H1 (cell line): ENCODE results near the gene TSC22D3. TPM values are rescaled to one million over a fixed set of nuclear protein-coding genes. Genes with fewer than 3 reads are reported as not detected.

Experiments used
- CTCF ChIA-PET: fragments of 300-600 bp; sonication (Branson Sonifier 250); formaldehyde crosslinking; loops from one replicate; lab custom pipeline; 2021; ENCODE audit not compliant: partially characterized antibody; lab: Charles Lee
- POLR2A ChIA-PET: fragments of 300-600 bp; sonication (Branson Sonifier 250); formaldehyde crosslinking; loops from one replicate; lab custom pipeline; 2021; ENCODE audit warnings: inconsistent platforms; ENCODE audit not compliant: partially characterized antibody; lab: Charles Lee
- DNase-seq, 2 experiments: peaks; one replicate each; pipeline versions ENCODE4 v3.0.0 to v3.0.0-alpha.2; 2010 to 2022; ENCODE audit warnings: low spot score in 2 of 2, low read depth in 1 of 2, mixed read lengths in 1 of 2
- FAIRE-seq: peaks from 2 replicates; lab custom pipeline; 2011; peaks lifted over from hg19 to GRCh38; lab: Jason Lieb, UNC
- H2AFZ ChIP-seq: 2 replicates; pipeline ENCODE4 v1.8.1; 2012; ENCODE audit warnings: low read length, inconsistent platforms
- H2AK5ac ChIP-seq: 2 replicates; pipeline ENCODE4 v1.6.1; 2013; ENCODE audit warnings: low read depth, low read length
- H2BK120ac ChIP-seq: replicated peaks from 2 replicates; pipeline ENCODE3; 2013; ENCODE audit warnings: low read depth, low read length, inconsistent platforms
- H2BK12ac ChIP-seq: 2 replicates; pipeline ENCODE4 v1.6.1; 2013; ENCODE audit warnings: low read depth, low read length
- H2BK15ac ChIP-seq: 2 replicates; pipeline ENCODE4 v1.6.1; 2013; ENCODE audit warnings: low read length
- H2BK20ac ChIP-seq: 2 replicates; pipeline ENCODE4 v1.6.1; 2013; ENCODE audit warnings: low read length
- H2BK5ac ChIP-seq: 2 replicates; pipeline ENCODE4 v1.6.1; 2013; ENCODE audit warnings: low read depth, low read length
- H3K14ac ChIP-seq: 2 replicates; pipeline ENCODE4 v1.6.1; 2013; ENCODE audit warnings: inconsistent platforms; ENCODE audit not compliant: insufficient read length
- H3K18ac ChIP-seq: 2 replicates; pipeline ENCODE4 v1.6.1; 2013; ENCODE audit warnings: low read length; ENCODE audit errors: extremely low read depth
- H3K23ac ChIP-seq: 2 replicates; pipeline ENCODE4 v1.6.1; 2013; ENCODE audit warnings: inconsistent platforms; ENCODE audit not compliant: insufficient read length
- H3K23me2 ChIP-seq: 2 replicates; pipeline ENCODE4 v1.6.1; 2013; ENCODE audit warnings: low read depth, low read length
- H3K27ac ChIP-seq: 2 replicates; pipeline ENCODE4 v1.6.1; 2011; ENCODE audit warnings: low read depth, low read length, inconsistent platforms
- H3K27me3 ChIP-seq, 4 experiments: replicated peaks in 1 of 4; 1 replicate in 1 of 4; 2 replicates in 3 of 4; pipeline versions ENCODE4 v1.6.1 to v1.8.1; 2011 to 2013; ENCODE audit warnings: low read length in 3 of 4, mild to moderate bottlenecking in 3 of 4, inconsistent platforms in 2 of 4, mixed read lengths in 2 of 4, moderate library complexity in 1 of 4; ENCODE audit not compliant: control insufficient read depth in 3 of 4, insufficient read depth in 3 of 4; ENCODE audit errors: extremely low read depth in 1 of 4
- H3K36me3 ChIP-seq, 4 experiments: 2 replicates each; pipeline versions ENCODE4 v1.6.1 to v1.8.1; 2011 to 2013; ENCODE audit warnings: mild to moderate bottlenecking in 4 of 4, low read length in 3 of 4, moderate library complexity in 2 of 4, control low read depth in 1 of 4, inconsistent platforms in 1 of 4; ENCODE audit not compliant: insufficient read depth in 4 of 4, control insufficient read depth in 2 of 4
- H3K4ac ChIP-seq: replicated peaks from 2 replicates; pipeline ENCODE3; 2013; ENCODE audit warnings: low read length, low read depth, mixed read lengths, inconsistent platforms; ENCODE audit not compliant: insufficient read length
- H3K4me1 ChIP-seq, 4 experiments: replicated peaks in 1 of 4; 1 replicate in 1 of 4; 2 replicates in 3 of 4; pipeline versions ENCODE4 v1.6.1 to v1.8.1; 2011 to 2013; ENCODE audit warnings: low read length in 3 of 4, inconsistent platforms in 2 of 4, mixed read lengths in 1 of 4; ENCODE audit not compliant: insufficient read depth in 4 of 4, control insufficient read depth in 3 of 4
- H3K4me2 ChIP-seq, 2 experiments: 2 replicates each; pipeline versions ENCODE4 v1.6.1 to v1.8.1; 2011 to 2013; ENCODE audit warnings: low read depth in 2 of 2, low read length in 2 of 2, control low read depth in 1 of 2, inconsistent platforms in 1 of 2, mild to moderate bottlenecking in 1 of 2; ENCODE audit not compliant: insufficient read depth in 1 of 2
- H3K4me3 ChIP-seq, 4 experiments: fragments of 200-600, 300-600 bp in 1 of 4; sonication (generic), shearing (Covaris generic), sonication (Bioruptor Twin) in 1 of 4; 2 replicates each; pipeline versions ENCODE4 v1.5.1 to v1.8.1; 2011 to 2016; ENCODE audit warnings: low read length in 4 of 4, low read depth in 3 of 4, control low read depth in 2 of 4, inconsistent platforms in 2 of 4, mild to moderate bottlenecking in 2 of 4, mixed read lengths in 1 of 4, moderate library complexity in 1 of 4; ENCODE audit not compliant: insufficient read depth in 2 of 4; ENCODE audit errors: extremely low read depth in 1 of 4
- H3K56ac ChIP-seq: replicated peaks from 2 replicates; pipeline ENCODE3; 2013; ENCODE audit warnings: low read depth, mild to moderate bottlenecking, mixed read lengths, low read length, inconsistent platforms; ENCODE audit not compliant: insufficient read length
- H3K79me1 ChIP-seq: 2 replicates; pipeline ENCODE4 v1.6.1; 2013; ENCODE audit warnings: low read depth, low read length, control low read depth
- H3K79me2 ChIP-seq, 2 experiments: 2 replicates each; pipeline versions ENCODE4 v1.6.1 to v1.8.1; 2012 to 2013; ENCODE audit warnings: low read length in 2 of 2, mild to moderate bottlenecking in 2 of 2, inconsistent platforms in 1 of 2; ENCODE audit not compliant: insufficient read depth in 2 of 2, control insufficient read depth in 1 of 2
- H3K9ac ChIP-seq, 4 experiments: replicated peaks in 1 of 4; 1 replicate in 1 of 4; 2 replicates in 3 of 4; pipeline versions ENCODE4 v1.6.1 to v1.8.1; 2011 to 2013; ENCODE audit warnings: low read depth in 3 of 4, low read length in 3 of 4, control low read depth in 2 of 4, mild to moderate bottlenecking in 2 of 4, moderate library complexity in 2 of 4, inconsistent platforms in 1 of 4; ENCODE audit errors: extremely low read depth in 1 of 4
- H3K9me3 ChIP-seq, 2 experiments: 2 replicates each; pipeline versions ENCODE4 v1.6.1 to v1.8.1; 2012 to 2013; ENCODE audit warnings: mild to moderate bottlenecking in 2 of 2, moderate library complexity in 2 of 2, control low read depth in 1 of 2, inconsistent platforms in 1 of 2, low read depth in 1 of 2, low read length in 1 of 2, mixed read lengths in 1 of 2; ENCODE audit not compliant: insufficient read depth in 2 of 2
- H4K20me1 ChIP-seq, 2 experiments: replicated peaks in 1 of 2; 2 replicates each; pipeline versions ENCODE3 to v1.8.1; 2011 to 2013; ENCODE audit warnings: inconsistent platforms in 2 of 2, low read length in 2 of 2, mild to moderate bottlenecking in 1 of 2; ENCODE audit not compliant: insufficient read depth in 2 of 2, control insufficient read depth in 1 of 2
- H4K5ac ChIP-seq: 2 replicates; pipeline ENCODE4 v1.6.1; 2013; ENCODE audit warnings: low read length, low read depth, mixed read lengths, inconsistent platforms; ENCODE audit not compliant: insufficient read length
- H4K8ac ChIP-seq: 2 replicates; pipeline ENCODE4 v1.8.0; 2013; ENCODE audit warnings: mild to moderate bottlenecking, moderate library complexity, low read length, inconsistent platforms; ENCODE audit not compliant: insufficient read depth; ENCODE audit errors: extremely low read depth
- H4K91ac ChIP-seq: replicated peaks from 2 replicates; pipeline ENCODE3; 2013; ENCODE audit warnings: low read length, mixed read lengths, inconsistent platforms; ENCODE audit not compliant: insufficient read length
- BCL11A ChIP-seq, 2 experiments: IDR thresholded peaks; one replicate each; pipeline ENCODE4 v1.6.1; 2011; ENCODE audit warnings: low read depth in 2 of 2, low read length in 2 of 2, mild to moderate bottlenecking in 2 of 2
- EZH2 ChIP-seq: fragments of 200-600 bp; sonication (generic); IDR thresholded peaks from 2 replicates; pipeline ENCODE4 v1.7.1; 2012; ENCODE audit warnings: low read depth, mild to moderate bottlenecking, moderate library complexity, low read length, inconsistent platforms; ENCODE audit not compliant: severe bottlenecking
- POLR2A ChIP-seq, 2 experiments: IDR thresholded peaks; 1 replicate in 1 of 2; 2 replicates in 1 of 2; pipeline ENCODE4 v1.6.1; 2011; ENCODE audit warnings: low read depth in 2 of 2, low read length in 2 of 2, mild to moderate bottlenecking in 2 of 2; ENCODE audit errors: control extremely low read depth in 1 of 2
- SIN3A ChIP-seq, 2 experiments: IDR thresholded peaks in 1 of 2; conservative IDR thresholded peaks in 1 of 2; 2 replicates each; pipeline ENCODE4 v1.6.1; 2011 to 2012; ENCODE audit warnings: low read length in 2 of 2, improper control_type of control experiment in 1 of 2, low read depth in 1 of 2, mild to moderate bottlenecking in 1 of 2
- SRF ChIP-seq: IDR thresholded peaks from 2 replicates; pipeline ENCODE4 v1.6.1; 2011; ENCODE audit warnings: mild to moderate bottlenecking, low read depth, low read length, moderate library complexity
- YY1 ChIP-seq: IDR thresholded peaks from 2 replicates; pipeline ENCODE4 v1.6.1; 2011; ENCODE audit warnings: low read depth, mild to moderate bottlenecking, low read length
- WGBS, 2 experiments: shearing (Covaris generic) in 1 of 2; methylation state at CpG; one replicate each; pipeline versions ENCODE4 v1.1.6 to v1.1.7; 2013 to 2015; ENCODE audit warnings: low lambda C conversion rate in 2 of 2, mixed read lengths in 2 of 2, inconsistent platforms in 1 of 2, low coverage in 1 of 2, missing lambda C conversion rate in 1 of 2; ENCODE audit not compliant: insufficient replicate concordance in 2 of 2, insufficient coverage in 1 of 2, insufficient read length in 1 of 2; ENCODE audit errors: extremely low coverage in 1 of 2, missing lambda C conversion rate in 1 of 2; 5-methylcytosine and 5-hydroxymethylcytosine counted together
- polyA plus RNA-seq, 7 experiments: library from polyadenylated mRNA; depleted of rRNA in 3 of 7; stranded (reverse) in 5 of 7; unstranded in 2 of 7; fragments of >200 nt in 5 of 7; fragments of 200-250 nt in 2 of 7; gene quantifications; 1 replicate in 5 of 7; 2 replicates in 1 of 7; 4 replicates in 1 of 7; pipeline versions ENCODE4 v1.2.1 to v1.2.3, GENCODE V29; 2011 to 2013; ENCODE audit warnings: missing spikeins in 2 of 7, mixed read lengths in 2 of 7
- total RNA-seq: library from RNA; stranded (reverse); fragmentation: NEBNext Ultra II Directional; extraction: Animal tissue kit (Norgen Biotek cat#: 25700); gene quantifications from 2 replicates; pipeline ENCODE4 v1.2.1, GENCODE V29; 2021

The TSC22D3 gene
- total and polyA plus RNA-seq, 2 of the 8 experiments (the other 6 are each of a cell fraction or from before 2014, with no cell fraction given) = 7.6 to 12.9 TPM

DNA sequence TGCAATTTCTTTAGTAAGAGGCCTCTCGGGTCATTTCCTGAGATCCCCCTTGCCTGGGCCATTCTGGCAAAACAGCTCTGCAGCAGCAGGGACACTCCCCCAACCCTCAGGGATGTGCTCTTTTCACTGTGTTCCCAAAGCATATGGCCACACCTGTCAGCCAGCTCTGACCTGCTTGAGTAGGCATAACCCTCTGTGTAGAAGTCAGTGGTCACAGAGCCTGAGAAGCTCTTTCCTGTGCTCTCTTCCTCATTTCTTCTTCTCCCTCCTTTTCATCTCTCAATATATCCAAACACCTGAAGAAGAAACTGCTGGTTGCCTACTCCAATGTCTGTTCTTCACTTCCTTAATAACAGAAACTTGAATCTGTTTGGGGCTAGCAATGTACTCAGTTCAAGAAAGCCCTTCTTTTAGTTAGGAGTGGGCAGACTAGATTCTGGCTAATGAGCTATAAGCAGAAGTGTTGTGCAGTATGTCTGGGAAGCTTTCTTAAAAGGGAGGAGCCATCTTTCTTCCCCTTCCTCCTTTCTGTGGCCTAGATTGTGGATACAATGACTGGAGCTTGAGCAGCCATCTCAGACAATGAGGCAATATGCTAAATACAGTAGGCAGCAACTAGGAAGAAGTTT is 74.0 kb downstream of the TSC22D3 start:
- Histone ChIP-seq H3K27me3 (no peaks in the 10 kb centered on the region), H3K14ac (no peak overlapping the region), H3K9me3 (no peaks in the 10 kb centered on the region), H2BK120ac (no peak overlapping the region), H2BK5ac (no peak overlapping the region), H3K56ac (no peak overlapping the region), H3K79me1 (no peaks in the 10 kb centered on the region), H2BK12ac (no peak overlapping the region), H3K4me2 (no peak overlapping the region), H4K20me1 (no peaks in the 10 kb centered on the region), H3K4ac (no peak overlapping the region), H3K18ac (no peak overlapping the region), H3K27ac (no peak overlapping the region), H2AFZ (no peak overlapping the region), H3K9ac (no peak overlapping the region), H4K5ac (no peak overlapping the region), H2BK20ac (no peak overlapping the region), H3K36me3 (no peaks in the 10 kb centered on the region), H3K4me3 (no peak overlapping the region), H3K79me2 (no peaks in the 10 kb centered on the region), H2AK5ac (no peak overlapping the region), H4K91ac (no peak overlapping the region), H2BK15ac (no peak overlapping the region), H3K23me2 (no peaks in the 10 kb centered on the region), H4K8ac (no peak overlapping the region), H3K23ac (no peak overlapping the region), H3K4me1 (peaks cover 0 to 8% (median 2%) of the 10 kb centered on the region in 4 experiments; a peak in 2 of 7 replicates)
- POLR2A ChIA-PET = interaction anchor here (0.9 to 1.6 kb wide), 3 partner anchors 9 to 16 kb away, joined by 3 to 6 read pairs (median 4); no protein-coding TSS in a partner anchor
- CTCF ChIA-PET = interaction anchor here (0.6 to 2.3 kb wide), 5 partner anchors 10 to 44 kb away, joined by 3 to 9 read pairs (median 6); no protein-coding TSS in a partner anchor
- 71% methylated on average over 1 of the region's 1 CpG; no CpG with 5 or more reads in 1 of the 2 experiments for WGBS, 2 experiments
- no peak for DNase-seq
- TF ChIP-seq SRF = no peak
- TF ChIP-seq SIN3A (conservative IDR thresholded peaks at IDR 0.05 in 1 of 2, IDR thresholded peaks at IDR 0.05 in 1 of 2; ENCODE audit: low read depth in 1 of 2, low read length in 2 of 2) = no peak
- TF ChIP-seq BCL11A (IDR thresholded peaks at IDR 0.05; ENCODE audit: low read depth in 2 of 2, low read length in 2 of 2) = no peak
- TF ChIP-seq YY1 = peak; percentile 87
- no peak for TF ChIP-seq EZH2
- no peak for TF ChIP-seq POLR2A (IDR thresholded peaks at IDR 0.05; ENCODE audit: control extremely low read depth in 1 of 2, low read depth in 2 of 2, low read length in 2 of 2)
- peak; percentile 28 for FAIRE-seq
